Stimulated activated CD4-positive, alpha-beta T cell treated with anti-CD3 and anti-CD28 coated beads, Interleukin-4, amount 100 ng/mL, for 4 hours (primary cell): ENCODE results near the gene ME1.
"Not testable (repeated sequence)": the region's sequence is repeated elsewhere in the genome, so short reads cannot be mapped to it uniquely, and the experiment has no call there.

ENCODE experiments used
- DNase-seq, 2 experiments: peaks; one replicate each; pipeline ENCODE4 v3.0.0-alpha.2; 2020

The ME1 gene

DNA sequence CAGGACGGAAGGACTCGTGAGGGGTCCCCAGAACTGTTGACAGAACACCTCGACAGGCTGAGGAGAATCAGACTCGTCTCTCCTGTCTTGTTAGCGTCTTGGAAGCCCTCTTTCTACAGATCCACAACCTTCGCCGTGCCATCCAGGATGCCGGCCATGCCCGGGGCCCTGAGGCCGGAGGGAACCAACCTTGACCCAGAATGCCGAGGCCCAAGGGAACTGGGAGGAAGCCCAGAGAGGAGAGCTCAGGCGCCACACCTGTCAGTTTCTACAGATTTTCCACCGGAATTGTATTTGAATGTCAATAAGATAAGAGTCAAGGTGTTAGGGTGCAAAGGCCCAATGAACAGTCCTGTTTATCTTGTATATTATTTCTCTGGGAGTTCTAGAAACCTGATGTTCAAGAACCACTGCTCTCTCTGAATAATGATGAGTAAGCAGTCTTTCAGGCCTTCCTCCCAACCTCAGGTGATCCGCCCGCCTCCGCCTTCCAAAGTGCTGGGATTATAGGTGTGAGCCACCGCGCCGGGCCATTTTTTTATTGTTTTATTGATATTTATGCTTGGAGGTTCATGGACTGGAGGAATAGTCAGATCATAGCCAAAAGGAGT, 799 bp upstream of the ME1 start:
- no peak for DNase-seq

DNA sequence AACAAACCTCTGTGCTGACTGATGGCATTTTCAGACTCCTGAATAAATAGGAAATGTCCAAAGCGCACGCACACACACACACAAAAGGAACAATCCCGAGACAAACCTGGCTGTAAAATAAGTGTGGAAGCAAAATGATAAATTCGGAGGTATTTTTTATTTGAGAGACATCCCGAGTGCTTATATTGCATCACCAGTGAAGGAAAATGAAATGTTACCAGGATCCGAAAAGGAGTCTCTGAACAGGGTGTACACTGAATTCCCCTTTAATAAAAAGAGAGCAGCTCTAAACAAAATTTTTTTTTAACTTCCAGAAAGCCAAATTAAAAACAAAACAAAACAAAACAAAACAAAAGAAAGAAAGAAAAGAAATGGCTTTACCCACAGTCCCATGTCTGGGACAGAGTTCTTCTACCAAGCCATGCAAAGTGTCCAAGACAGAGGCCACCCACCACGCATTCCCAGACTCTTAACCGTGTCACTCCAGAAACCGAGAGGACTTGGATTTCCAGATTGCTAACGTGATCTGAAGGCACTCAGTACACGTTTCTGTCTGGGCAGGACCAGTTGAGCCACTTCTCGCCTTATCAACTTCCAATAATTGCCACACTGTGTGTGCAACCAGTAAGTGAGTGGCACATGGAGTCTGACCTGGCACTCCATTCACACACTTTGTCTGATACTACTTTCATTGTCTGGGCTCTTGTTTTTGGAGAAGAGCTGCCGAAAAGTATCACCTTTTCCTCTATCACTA, 817 bp downstream of the ME1 start:
- DNase-seq: no peak

DNA sequence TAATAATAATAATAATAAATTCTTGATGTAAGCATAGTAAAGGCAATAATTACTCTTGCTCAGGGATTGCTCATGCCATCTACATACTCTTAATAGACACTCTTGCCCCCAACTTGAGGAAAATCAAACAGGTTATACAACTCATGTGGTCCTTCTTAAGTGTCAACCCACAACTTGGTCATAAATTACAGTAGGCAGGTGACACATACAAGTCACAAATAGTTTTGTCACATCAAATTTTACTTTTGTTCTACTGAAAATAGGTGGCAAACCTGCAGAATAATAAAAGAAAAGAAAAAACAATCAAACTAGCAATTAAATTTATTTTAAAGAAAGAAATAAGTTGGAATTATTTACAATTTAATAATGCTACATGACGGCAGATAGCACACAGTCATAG, 1.6 kb downstream of the ME1 start:
- no peak for DNase-seq

DNA sequence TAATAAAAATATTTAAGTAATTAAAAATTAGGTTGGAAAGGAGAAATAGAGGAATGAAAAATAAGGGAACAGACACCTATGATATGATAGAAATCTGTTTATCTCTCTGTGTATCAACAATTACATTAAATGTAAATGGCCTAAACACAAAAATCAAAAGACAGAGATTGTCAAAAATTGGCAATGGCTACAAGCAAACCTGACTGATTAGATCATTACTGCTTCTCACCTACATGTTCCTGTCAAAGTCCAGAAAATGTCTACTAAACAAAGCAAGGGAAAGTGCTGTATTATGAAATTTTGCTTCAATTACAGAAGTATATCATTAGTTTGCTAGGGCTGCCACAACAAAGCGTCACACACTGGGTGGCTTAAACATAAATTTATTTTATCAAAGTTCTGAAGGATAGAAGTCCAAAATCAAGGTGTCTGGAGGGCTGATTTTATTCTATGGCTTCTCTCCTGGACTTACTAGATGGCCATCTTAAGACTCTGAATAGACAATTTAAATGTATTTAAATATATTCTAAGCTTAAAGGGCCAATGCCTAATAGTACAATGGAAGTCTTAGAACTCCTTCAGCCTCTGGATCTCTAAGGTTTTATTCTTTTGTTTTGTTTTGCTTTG, 6.3 kb downstream of the ME1 start:
- DNase-seq: no peak

DNA sequence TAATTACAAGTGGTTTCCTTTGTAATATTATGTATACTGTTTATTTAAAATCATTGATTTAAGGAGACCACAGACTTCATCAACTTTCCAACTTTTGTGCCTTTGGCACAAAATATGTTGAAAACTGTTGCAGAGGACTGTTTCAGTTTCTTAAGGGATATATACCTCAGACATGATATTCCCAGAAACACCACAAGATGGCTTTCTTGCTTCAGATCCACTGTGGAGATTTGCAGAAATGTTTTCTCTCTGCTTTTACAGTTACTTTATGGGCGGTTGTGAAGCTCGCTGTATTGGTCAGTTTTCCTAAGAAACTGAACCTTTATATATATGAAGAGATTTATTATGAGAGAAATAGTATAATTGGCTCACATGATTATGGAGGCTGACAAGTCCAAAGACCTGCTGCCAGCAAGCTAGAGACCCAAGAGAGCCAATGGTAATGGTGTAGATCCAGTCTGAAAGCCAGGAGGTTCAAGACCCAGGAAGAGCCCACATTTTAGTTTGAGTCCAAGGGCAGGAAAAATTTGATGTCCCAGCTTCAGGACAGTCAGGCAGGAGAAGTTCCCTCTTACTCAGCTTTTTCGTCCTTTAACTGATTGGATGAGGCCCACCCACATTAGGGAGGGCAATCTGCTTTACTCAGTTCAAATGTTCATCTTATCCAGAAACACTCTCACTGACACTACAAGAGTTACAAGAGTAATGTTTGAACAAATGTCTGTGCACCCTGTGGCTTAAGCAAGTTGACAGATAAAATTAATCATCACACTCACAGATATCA, 12.8 kb downstream of the ME1 start:
- DNase-seq: no peak

DNA sequence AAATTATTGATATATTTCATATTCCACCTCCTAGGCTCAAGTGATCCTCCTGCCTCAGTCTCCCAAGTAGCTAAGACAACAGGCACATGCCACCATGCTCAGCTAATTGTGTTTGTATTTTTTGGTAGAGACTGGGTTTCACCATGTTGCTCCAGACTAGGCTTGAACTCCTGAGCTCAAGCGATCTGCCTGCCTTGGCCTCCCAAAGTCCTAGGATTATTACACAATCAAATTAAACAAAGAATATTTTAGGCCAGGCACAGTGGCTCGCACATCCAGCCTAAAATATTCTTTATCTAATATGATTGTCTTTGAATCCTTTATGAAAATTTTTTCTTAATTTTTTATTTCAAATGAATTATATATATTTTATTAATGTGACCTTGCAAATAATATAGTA, 17.8 kb downstream of the ME1 start:
- no peak for DNase-seq

DNA sequence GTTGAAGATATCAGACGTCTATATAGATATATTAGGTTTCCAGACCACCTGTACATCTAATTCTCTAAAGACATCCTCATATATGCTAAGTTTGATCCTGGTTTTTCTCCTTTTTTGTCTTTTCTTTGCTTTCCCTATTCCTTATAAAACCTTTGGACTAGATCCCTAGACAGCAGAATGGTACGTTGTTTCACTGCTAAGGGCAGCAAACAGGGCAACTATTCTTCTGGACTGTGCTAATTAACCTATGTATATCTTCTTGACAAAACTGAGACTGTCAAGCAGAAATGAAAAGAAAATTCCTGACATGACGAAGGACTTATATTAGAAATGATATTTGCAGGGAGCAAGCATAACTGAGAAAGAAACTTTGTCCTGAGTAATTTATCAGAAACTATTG, 19.1 kb downstream of the ME1 start:
- no peak for DNase-seq

DNA sequence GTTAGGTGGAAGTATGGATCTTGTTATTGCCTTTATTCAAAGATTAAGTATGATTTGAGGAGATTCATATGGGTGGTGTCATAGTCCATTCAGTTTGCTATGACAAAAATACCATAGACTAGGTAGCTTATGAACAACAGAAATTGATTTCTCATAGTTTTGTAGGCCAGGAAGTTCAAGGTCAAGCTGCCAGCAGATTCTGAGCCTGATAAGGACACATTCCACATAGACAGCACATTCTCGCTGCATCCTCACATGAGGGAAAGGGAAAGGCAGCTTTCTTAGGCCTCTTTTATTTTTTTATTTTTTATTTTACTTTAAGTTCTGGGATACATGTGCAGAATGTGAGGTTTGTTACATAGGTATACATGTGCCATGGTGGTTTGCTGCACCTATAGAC, 27.7 kb downstream of the ME1 start:
- DNase-seq: no peak

DNA sequence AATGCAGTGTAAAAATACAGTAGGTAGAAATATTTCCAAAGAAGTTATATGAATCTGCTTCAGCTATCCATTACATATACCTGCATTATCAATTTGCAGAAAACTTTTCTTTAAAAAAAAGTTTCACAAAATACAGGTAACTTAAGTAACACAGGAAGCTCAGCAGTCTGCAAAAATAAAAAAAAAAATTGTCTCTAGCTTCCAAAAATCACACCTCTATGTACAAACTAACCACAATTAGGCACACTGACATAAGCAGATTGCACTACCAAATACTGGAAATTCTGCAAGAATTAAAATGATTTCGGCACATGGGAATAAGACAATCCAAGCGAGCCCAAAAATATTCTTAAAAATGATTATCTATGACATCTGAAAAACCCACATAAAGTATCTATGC, 41.2 kb downstream of the ME1 start:
- DNase-seq: no peak

DNA sequence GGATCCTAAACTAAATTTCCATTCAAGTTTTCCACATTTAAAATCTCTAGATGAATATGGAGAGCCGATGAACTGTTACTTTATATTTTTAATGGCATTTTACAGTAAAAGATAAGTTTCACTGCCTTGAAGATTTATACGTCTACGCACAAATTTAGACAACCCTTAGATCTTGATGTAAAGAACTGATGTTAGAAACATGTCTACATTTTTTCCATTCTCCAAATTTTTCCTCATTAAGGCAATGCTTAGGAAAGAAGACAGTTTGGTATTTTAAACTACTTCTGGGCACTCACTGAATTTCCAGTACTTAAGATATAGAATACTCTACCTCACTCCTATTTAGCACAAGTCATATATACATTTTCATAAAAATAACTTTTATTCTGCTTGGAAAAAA, 45.4 kb downstream of the ME1 start:
- DNase-seq: no peak

DNA sequence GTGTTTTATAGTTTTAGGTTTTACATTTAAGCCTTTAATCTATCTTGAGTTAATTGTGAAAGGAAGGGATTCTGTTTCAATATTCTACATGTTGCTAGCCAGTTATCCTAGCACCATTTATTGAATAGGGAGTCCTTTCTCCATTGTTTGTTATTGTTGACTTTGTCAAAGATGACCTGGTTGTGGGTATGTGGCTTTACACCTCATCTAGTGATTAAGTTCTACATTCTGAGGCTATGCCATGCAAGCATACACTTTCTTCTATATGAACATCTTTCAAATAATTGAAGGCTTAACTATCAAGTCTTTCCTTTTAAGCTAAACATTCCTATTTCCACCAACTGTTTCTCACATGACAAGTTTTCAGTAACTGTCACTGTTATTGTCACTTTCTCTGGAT, 46.1 kb downstream of the ME1 start:
- no peak for DNase-seq

DNA sequence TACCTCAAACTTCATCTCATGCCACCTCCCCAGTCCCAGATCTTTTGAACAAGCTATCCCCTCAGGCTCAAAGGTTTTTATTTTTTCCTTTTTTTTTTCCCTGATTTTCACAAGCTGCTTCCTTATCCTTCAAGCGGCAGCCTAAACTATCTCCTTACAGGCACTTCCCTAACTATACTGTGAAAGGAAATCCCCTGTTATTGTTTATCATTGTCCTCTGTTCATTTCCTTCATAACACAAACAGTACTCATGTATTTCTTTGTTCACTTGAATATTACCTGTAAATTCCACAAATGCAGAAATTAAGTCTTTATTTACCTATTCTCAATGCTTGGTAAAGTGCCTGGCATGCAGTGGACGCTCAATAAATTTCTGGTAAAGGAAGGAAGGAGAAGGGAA, 48.9 kb downstream of the ME1 start:
- DNase-seq: no peak

DNA sequence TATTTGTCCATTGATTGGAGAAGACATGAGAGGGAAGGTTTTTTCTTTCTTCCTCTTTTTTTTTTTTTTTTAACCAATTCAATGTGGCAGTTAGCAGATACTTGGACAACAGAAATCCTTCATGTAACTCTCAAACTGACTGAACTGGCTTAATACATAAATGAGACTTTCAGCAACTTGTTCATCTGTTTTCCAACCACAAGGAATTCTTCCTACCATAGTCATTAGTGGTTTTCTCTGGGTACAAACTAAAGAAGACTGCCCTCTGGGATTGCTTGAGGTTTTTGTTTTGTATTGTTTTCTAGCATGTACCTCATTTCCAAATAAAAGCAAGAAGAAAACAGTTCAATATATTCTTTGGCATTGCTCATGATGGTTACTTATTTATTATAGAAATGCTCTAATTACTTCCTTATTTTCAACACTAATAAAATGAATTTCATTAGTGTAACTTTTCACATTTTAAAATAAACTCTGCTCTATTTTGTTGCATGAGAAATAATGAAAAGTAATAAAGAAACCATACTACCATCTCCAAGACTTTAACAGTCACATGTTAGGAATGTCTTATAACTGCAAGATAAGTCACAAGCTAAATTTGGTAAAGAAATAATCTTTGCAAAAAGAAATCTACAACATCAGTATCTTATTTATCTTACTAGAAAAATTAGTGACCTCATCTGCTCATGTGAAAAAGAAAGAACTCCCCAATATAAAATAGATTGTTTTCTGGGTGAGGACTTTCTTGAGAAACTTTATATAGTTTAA, 52.0 kb downstream of the ME1 start:
- no peak for DNase-seq

DNA sequence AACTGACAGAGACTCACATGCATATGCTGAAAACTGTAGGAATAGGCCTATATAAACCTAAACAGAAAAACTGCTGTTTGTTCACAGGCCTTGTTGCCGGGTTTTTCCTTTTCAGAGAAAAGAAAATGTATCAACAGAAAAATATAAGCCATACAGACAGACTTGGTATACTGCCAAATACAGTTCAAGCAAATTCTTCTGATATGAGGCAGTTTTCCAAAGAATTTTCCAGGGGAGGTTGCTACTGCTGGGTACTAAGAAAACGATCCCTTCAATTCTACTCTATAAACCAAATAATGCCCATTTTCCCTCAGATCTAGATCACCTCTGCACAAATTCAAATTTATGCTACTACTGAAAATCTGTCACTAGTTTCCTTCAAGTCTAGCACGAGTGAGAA, 59.4 kb downstream of the ME1 start:
- DNase-seq: no peak

DNA sequence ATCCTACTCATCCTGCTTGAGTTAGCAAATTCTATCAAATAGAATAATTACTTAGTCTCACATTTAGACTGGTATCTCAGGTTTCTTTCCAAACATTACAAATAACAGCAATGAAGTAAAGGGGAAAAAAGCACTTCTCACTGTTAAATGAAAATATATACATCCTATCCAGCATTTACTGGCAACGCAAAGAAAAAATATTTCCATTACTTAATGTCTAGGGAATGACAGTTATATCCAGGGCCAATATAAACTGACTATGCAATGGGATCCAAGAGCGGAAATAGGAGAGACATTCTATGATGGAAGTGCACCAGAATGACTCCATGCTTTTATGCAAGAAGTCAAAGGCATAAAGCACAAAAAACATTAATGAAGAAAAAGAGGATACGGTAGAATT, 60.3 kb downstream of the ME1 start:
- no peak for DNase-seq

DNA sequence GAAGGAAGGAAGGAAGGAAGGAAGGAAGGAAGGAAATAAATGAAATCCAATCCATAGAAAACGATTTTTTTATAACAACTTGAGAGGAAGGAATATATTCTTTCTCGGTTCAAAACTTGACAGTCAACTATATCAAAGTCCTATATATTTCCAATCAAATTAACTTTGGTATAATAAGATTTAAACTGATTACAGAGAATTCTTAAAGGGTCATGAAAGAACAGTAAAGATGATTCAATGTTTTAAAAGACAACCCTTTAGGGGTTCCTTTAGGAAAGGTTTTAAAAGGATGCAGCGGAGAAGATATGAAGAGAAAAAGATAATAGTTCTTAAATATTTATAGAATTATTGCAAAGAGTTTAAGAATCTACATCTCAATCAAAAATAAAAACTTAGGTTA, 61.2 kb downstream of the ME1 start:
- no peak for DNase-seq

DNA sequence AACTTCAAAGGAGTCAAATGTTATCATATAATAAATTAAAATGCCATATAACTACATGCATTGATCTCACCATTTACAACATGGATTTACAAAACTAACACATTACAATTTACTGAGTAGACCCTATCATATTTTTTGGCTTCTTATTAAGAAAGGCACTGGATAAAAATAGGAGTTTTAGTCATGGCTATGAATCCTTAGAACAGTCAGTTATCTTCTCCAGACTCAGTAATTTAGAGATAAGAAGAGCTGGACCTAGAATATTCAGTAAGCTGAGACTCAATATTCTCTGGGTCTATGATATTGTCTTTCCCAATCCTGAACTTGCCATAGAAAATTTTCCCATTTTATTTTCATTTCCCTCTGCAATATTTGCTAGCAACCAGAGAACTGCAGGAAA, 62.3 kb downstream of the ME1 start:
- DNase-seq: no peak

DNA sequence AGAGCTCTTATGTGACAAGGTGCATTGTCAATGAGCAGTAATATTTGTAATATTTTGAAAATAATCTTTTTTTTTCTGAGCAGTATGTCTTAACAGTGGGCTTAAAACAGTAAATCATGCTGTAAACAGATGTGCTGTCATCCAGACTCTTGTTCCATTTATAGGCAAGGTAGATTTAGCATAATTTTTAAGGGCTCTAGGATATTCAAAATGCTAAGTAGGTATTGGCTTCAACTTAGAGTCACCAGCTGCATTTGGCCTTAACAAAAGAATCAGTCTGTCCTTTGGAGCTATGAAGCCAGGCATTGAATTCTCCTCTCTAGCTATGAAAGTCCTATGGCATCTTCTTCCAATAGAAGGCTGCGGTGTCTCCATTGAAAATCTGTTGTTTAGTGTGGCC, 63.7 kb downstream of the ME1 start:
- no peak for DNase-seq

DNA sequence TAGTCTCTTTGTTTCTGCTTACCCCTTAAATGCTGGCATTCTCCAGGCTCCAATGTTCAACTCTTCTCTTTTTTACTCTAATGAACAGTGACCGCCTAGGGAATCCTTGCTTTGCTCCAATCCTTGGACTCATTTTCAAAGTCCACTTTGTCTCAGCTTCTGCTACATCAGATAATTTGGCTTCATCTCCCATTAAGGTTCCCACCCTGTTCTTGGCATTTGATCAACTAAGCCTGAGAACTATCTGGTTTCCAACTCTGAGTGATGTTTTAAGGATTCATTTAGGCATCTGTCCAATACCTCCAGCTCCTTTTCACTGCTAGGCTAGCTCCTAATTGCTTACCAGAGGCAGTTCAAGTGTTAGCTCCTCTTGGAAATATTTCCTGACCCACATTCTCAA, 64.9 kb downstream of the ME1 start:
- DNase-seq: no peak

DNA sequence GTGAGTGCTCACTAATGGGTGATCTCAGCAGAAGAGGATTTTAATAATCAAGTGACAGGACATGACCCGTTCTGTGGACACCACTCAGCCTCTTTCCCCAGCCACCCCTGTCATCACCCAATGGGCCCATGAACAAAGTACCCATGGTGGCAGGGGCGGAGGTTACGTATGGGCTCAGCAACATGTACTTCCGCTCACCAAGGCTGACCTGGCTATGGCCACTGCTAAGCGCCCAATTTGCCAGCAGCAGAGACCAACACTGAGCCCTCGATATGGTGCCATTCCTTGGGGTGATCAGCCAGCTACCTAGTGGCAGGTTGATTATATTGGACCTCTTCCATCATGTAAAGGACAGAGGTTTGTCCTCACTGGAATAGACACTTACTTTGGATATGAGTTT, 68.5 kb downstream of the ME1 start:
- DNase-seq: not testable (repeated sequence)

DNA sequence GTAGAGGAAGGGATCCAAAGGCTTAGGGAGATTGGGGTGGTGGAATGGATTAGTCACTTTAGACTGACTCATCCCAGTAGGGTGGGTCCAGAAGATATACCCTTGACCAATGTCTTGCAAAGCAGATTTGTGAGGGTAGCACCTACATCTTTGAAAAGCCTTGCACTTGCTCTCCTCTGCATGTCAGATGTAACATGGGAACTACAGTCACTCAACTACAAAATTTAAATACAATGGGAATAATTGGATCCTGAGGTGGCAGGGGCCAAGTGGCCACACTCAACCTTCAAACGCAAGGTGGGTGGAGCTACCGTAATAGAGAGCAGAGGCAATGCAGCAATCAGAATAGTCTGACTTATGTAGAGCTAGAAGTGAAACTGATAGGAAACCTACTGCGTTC, 71.2 kb downstream of the ME1 start:
- DNase-seq: no peak

DNA sequence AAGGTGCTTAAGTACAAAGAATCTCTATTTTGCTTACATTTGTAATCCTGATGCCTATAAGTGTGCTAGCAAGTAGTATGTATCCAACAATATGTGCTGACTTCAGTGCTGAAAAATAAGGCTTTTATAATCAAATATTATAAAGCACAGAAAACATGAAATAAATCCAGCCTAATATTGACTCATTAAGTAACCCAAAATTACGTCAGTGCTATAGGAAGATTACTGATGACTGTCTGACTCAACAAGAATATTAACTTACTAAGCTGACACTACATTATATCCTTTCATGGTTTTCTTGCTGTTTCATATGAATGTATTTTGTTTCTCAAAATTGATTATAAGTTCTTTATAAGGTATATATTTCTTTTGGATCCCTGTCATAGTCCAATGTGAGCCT, 76.1 kb downstream of the ME1 start:
- DNase-seq: no peak

DNA sequence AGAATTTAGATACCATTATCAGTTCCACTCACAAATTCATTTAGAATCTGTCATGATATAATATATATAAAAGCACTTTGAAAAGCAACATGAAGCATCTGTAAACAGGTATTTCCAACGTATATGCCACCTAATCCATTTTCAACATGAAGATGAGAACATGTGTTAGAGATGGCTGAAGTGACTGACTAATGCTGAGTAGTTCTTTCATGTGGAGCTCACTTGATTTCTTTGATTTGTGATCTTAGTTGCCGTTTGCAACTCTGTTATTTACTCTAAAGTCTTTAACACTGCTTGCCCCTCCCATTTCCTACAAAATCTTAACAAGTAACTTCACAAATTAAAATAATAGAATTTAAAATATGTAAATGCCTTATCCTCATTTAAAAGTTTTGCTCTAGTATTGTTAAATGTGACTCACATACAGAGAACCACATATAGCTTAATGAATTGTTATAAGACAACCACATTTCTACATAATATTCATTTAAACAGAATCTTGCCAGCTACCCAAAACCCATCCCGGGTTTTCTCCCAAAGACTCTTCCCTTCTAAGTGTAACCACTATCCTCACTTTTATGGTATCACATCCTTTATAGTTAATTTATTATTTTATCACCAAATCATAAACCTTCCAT, 78.3 kb downstream of the ME1 start:
- no peak for DNase-seq
